Stomach (tissue), 4 donors: Measurements from ENCODE around the gene C20orf202.

Experiments used
- POLR2A ChIP-seq, 4 donors: fragments of 450-650 bp; IDR thresholded peaks; one replicate each; pipeline ENCODE4 v1.6.1; 2016; ENCODE audit warnings: antibody characterized with exemption in 4 of 4, control low read depth in 2 of 4, mild to moderate bottlenecking in 1 of 4, moderate library complexity in 1 of 4
- TF ChIP-seq, protein P1 (sequence below), 7 experiments: fragments of 450-650 bp in 4 of 7; fragments of 200-600 bp in 3 of 7; sonication (generic) in 3 of 7; IDR thresholded peaks; one replicate each; pipeline ENCODE4 v1.5.1; 2016 to 2019; ENCODE audit warnings: antibody characterized with exemption in 7 of 7, control low read depth in 2 of 7, mild to moderate bottlenecking in 1 of 7

DNA sequence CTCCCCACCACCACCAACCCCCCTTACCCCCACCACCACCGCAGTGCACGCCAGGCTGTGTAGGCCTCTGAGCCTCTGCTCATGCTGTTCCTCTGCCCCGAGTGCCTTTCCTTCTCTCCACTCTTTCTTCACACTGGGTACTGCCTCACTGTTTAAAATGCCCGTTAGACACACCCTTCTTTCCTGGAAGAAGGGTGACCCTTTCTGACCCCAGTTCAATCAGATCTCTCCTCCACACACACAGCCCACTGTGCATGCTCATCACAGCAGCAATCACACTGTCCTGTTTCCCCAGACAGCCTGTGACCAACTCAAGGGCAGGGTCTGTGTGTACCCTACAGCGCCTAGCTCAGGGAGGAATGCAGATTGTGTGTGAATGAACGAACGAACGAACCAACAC, 28.5 kb upstream of the C20orf202 start:
- TF ChIP-seq, protein P1, sequence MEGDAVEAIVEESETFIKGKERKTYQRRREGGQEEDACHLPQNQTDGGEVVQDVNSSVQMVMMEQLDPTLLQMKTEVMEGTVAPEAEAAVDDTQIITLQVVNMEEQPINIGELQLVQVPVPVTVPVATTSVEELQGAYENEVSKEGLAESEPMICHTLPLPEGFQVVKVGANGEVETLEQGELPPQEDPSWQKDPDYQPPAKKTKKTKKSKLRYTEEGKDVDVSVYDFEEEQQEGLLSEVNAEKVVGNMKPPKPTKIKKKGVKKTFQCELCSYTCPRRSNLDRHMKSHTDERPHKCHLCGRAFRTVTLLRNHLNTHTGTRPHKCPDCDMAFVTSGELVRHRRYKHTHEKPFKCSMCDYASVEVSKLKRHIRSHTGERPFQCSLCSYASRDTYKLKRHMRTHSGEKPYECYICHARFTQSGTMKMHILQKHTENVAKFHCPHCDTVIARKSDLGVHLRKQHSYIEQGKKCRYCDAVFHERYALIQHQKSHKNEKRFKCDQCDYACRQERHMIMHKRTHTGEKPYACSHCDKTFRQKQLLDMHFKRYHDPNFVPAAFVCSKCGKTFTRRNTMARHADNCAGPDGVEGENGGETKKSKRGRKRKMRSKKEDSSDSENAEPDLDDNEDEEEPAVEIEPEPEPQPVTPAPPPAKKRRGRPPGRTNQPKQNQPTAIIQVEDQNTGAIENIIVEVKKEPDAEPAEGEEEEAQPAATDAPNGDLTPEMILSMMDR (IDR thresholded peaks at IDR 0.05): no peak
- TF ChIP-seq POLR2A (IDR thresholded peaks at IDR 0.05): no peak
